CD4-positive, alpha-beta T cell treated with Interleukin-12 subunit alpha and Interleukin-12 subunit beta, for 1 hour (primary cell): Measurements from ENCODE around the gene CLEC4M.

Experiments used
- DNase-seq: peaks from one replicate; pipeline ENCODE4 v3.0.0-alpha.2; 2020

The CLEC4M gene

DNA sequence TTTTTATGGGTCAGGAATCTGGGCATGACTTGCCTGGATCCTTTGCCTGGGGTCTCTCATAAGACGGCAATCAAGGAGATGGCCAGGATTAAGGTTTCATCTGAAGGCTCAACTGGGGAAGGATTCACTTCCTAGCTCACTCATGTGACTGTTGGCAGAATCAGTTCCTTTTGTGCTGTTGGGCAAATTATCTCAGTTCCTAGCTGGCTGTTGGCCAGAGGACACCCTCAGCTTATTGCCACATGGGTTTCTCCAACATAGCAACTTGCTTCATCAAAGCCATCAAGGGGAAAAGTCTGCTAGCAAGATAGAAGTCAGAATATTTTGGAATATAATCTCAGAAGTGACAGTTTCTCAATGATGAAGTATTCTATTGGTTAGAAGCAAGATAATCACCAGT lies 54.8 kb downstream of the CLEC4M start:
- DNase-seq, result no peak

- DNase-seq, result no peak
Observed at GRCh38 chr19:7818806-7819205, 55.8 kb downstream of the CLEC4M start.
